IMR-90 (cell line): ENCODE results near the gene GFRA3. TPM values are rescaled to one million over a fixed set of nuclear protein-coding genes. Genes with fewer than 3 reads are reported as not detected.

Source experiments
- ATAC-seq: fragments of 200-7000 bp; cut with Tn5 transposase; 2 replicates; pipeline ENCODE4 v1.9.1; 2020; ENCODE audit warnings: low read depth, mild to moderate bottlenecking, moderate library complexity
- BruUV-seq: library from RNA; stranded (reverse); fragments of 400-500 nt; replicated peaks from 2 replicates; lab custom pipeline; 2021; lab: Mats Ljungman, UMichigan
- CTCF ChIA-PET: fragments of 300-600 bp; formaldehyde crosslinking; extraction: SDS; loops from one replicate; lab custom pipeline; 2021; ENCODE audit warnings: antibody characterized with exemption; lab: Yijun Ruan, JAX
- POLR2A ChIA-PET: fragments of 300-600 bp; sonication (Branson Sonifier 250); formaldehyde crosslinking; loops from one replicate; lab custom pipeline; 2022; ENCODE audit warnings: antibody characterized with exemption; ENCODE audit not compliant: unreplicated experiment; lab: Charles Lee
- DNase-seq: peaks from one replicate; pipeline ENCODE4 v3.0.0; 2013
- H2AFZ ChIP-seq: replicated peaks from 2 replicates; pipeline ENCODE3; 2013; ENCODE audit warnings: low read length, mild to moderate bottlenecking; ENCODE audit not compliant: poor library complexity
- H2AK5ac ChIP-seq: 2 replicates; pipeline ENCODE4 v1.6.1; 2013; ENCODE audit warnings: low read depth, low read length, inconsistent platforms
- H2AK9ac ChIP-seq: replicated peaks from 2 replicates; pipeline ENCODE3; 2013; ENCODE audit warnings: mild to moderate bottlenecking, low read depth, low read length, moderate library complexity; ENCODE audit not compliant: poor library complexity
- H2BK120ac ChIP-seq: 2 replicates; pipeline ENCODE4 v1.6.1; 2013; ENCODE audit warnings: low read depth, low read length, inconsistent platforms
- H2BK15ac ChIP-seq: 3 replicates; pipeline ENCODE4 v1.6.1; 2013; ENCODE audit warnings: low read depth, low read length, inconsistent platforms
- H2BK20ac ChIP-seq: 2 replicates; pipeline ENCODE4 v1.6.1; 2013; ENCODE audit warnings: low read depth, mild to moderate bottlenecking, inconsistent platforms, low read length, moderate library complexity
- H2BK5ac ChIP-seq: 2 replicates; pipeline ENCODE4 v1.6.1; 2013; ENCODE audit warnings: mild to moderate bottlenecking, low read depth, low read length, inconsistent platforms; ENCODE audit not compliant: poor library complexity, severe bottlenecking
- H3K14ac ChIP-seq: replicated peaks from 2 replicates; pipeline ENCODE4 v1.6.1; 2013; ENCODE audit warnings: low read depth, low read length, inconsistent platforms
- H3K18ac ChIP-seq: 2 replicates; pipeline ENCODE4 v1.6.1; 2013; ENCODE audit warnings: low read depth, low read length, control low read depth
- H3K23ac ChIP-seq: 2 replicates; pipeline ENCODE4 v1.6.1; 2013; ENCODE audit warnings: low read depth, low read length, inconsistent platforms
- H3K27ac ChIP-seq: 2 replicates; pipeline ENCODE4 v1.5.1; 2013; ENCODE audit warnings: mild to moderate bottlenecking, control low read depth, low read length; ENCODE audit not compliant: insufficient read depth
- H3K27me3 ChIP-seq: 2 replicates; pipeline ENCODE4 v1.6.1; 2013; ENCODE audit warnings: low read length; ENCODE audit not compliant: control insufficient read depth, insufficient read depth
- H3K36me3 ChIP-seq: 2 replicates; pipeline ENCODE4 v1.6.1; 2013; ENCODE audit warnings: low read length, mixed read lengths; ENCODE audit not compliant: control insufficient read depth, insufficient read depth
- H3K4ac ChIP-seq: 2 replicates; pipeline ENCODE4 v1.6.1; 2013; ENCODE audit warnings: low read depth, low read length, inconsistent platforms
- H3K4me1 ChIP-seq: 2 replicates; pipeline ENCODE4 v1.6.1; 2013; ENCODE audit warnings: low read length, mixed read lengths; ENCODE audit not compliant: control insufficient read depth, insufficient read depth
- H3K4me2 ChIP-seq: 2 replicates; pipeline ENCODE4 v1.6.1; 2013; ENCODE audit warnings: low read depth, mild to moderate bottlenecking, control low read depth, low read length, moderate library complexity
- H3K4me3 ChIP-seq: 2 replicates; pipeline ENCODE4 v1.5.1; 2013; ENCODE audit warnings: low read depth, mild to moderate bottlenecking, control low read depth, low read length, moderate library complexity; ENCODE audit not compliant: insufficient read depth
- H3K56ac ChIP-seq: 2 replicates; pipeline ENCODE4 v1.6.1; 2013; ENCODE audit warnings: low read length, inconsistent platforms; ENCODE audit not compliant: insufficient read depth; ENCODE audit errors: extremely low read depth
- H3K79me1 ChIP-seq, 2 experiments: 2 replicates each; pipeline ENCODE4 v1.6.1; 2013; ENCODE audit warnings: low read length in 2 of 2, inconsistent platforms in 1 of 2, low read depth in 1 of 2
- H3K9ac ChIP-seq: 2 replicates; pipeline ENCODE4 v1.6.1; 2013; ENCODE audit warnings: low read depth, low read length, control low read depth
- H3K9me1 ChIP-seq: 2 replicates; pipeline ENCODE4 v1.6.1; 2013; ENCODE audit warnings: low read length, inconsistent platforms; ENCODE audit not compliant: insufficient read depth
- H3K9me3 ChIP-seq: 2 replicates; pipeline ENCODE4 v1.6.1; 2013; ENCODE audit warnings: low read length; ENCODE audit not compliant: control insufficient read depth, insufficient read depth
- H4K20me1 ChIP-seq: 2 replicates; pipeline ENCODE4 v1.6.1; 2013; ENCODE audit warnings: low read length, inconsistent platforms; ENCODE audit not compliant: insufficient read depth
- H4K5ac ChIP-seq: 2 replicates; pipeline ENCODE4 v1.6.1; 2013; ENCODE audit warnings: mild to moderate bottlenecking, low read depth, low read length, control low read depth
- H4K8ac ChIP-seq, 2 experiments: 2 replicates each; pipeline ENCODE4 v1.6.1; 2013; ENCODE audit warnings: low read depth in 2 of 2, low read length in 2 of 2, control low read depth in 1 of 2, inconsistent platforms in 1 of 2
- H4K91ac ChIP-seq: 2 replicates; pipeline ENCODE4 v1.6.1; 2013; ENCODE audit warnings: low read depth, low read length, inconsistent platforms; ENCODE audit not compliant: insufficient read depth
- FOS ChIP-seq: fragments of 150-350 bp; IDR thresholded peaks from 2 replicates; pipeline ENCODE4 v1.6.1; 2016; ENCODE audit warnings: low read depth, low read length
- RFX5 ChIP-seq: IDR thresholded peaks from 2 replicates; pipeline ENCODE4 v1.8.0; 2012; ENCODE audit warnings: low read depth, mild to moderate bottlenecking, low read length, moderate library complexity
- SMC3 ChIP-seq: fragments of 150-350 bp; IDR thresholded peaks from 2 replicates; pipeline ENCODE4 v1.6.1; 2016; ENCODE audit warnings: low read depth, mild to moderate bottlenecking, antibody characterized with exemption, low read length, moderate library complexity
- WGBS, 2 experiments: methylation state at CpG; one replicate each; pipeline versions ENCODE4 v1.1.5 to v1.1.7; 2013; ENCODE audit warnings: missing lambda C conversion rate in 2 of 2; ENCODE audit not compliant: insufficient read length in 1 of 2; ENCODE audit errors: extremely low coverage in 2 of 2; 5-methylcytosine and 5-hydroxymethylcytosine counted together
- dilution Hi-C: fragments of 300-500 bp; cut with HindIII; formaldehyde crosslinking; loops from one replicate; pipeline ENCODE4 v1.14.3; 2018; ENCODE audit warnings: low sequenced_read_pairs; ENCODE audit not compliant: unreplicated experiment
- in situ Hi-C: fragments of 300-500 bp; cut with MboI; formaldehyde crosslinking; loops from 3 replicates; pipeline ENCODE4 v1.14.3; 2019; ENCODE audit warnings: low sequenced_read_pairs, inconsistent platforms, mixed read lengths
- intact Hi-C: fragments of 100-400 bp; cut with micrococcal nuclease; formaldehyde crosslinking; loops from 2 replicates; pipeline ENCODE4 v1.10.0; 2022
- polyA plus RNA-seq, 3 experiments: library from polyadenylated mRNA; depleted of rRNA; stranded (reverse); fragments of >200 nt; gene quantifications; 2 replicates each; pipeline ENCODE4 v1.2.3, GENCODE V29; 2012; ENCODE audit warnings: low replicate concordance in 1 of 3
- total RNA-seq: library from RNA; depleted of rRNA; stranded (reverse); fragments of >200 nt; gene quantifications from 2 replicates; pipeline ENCODE4 v1.2.3, GENCODE V29; 2012
- TF ChIP-seq, protein P1 (sequence below): fragments of 150-350 bp; IDR thresholded peaks from 2 replicates; pipeline ENCODE4 v1.6.1; 2016; ENCODE audit warnings: low read depth, mild to moderate bottlenecking, low read length, moderate library complexity, borderline replicate concordance
- TF ChIP-seq, protein P2 (sequence below): conservative IDR thresholded peaks from 2 replicates; pipeline ENCODE4 v1.5.1; 2012; ENCODE audit warnings: mild to moderate bottlenecking, low read depth, low read length, improper control_type of control experiment

The GFRA3 gene
- total and polyA plus RNA-seq, 2 of the 4 experiments (the other 2 are of a cell fraction), result not detected

DNA sequence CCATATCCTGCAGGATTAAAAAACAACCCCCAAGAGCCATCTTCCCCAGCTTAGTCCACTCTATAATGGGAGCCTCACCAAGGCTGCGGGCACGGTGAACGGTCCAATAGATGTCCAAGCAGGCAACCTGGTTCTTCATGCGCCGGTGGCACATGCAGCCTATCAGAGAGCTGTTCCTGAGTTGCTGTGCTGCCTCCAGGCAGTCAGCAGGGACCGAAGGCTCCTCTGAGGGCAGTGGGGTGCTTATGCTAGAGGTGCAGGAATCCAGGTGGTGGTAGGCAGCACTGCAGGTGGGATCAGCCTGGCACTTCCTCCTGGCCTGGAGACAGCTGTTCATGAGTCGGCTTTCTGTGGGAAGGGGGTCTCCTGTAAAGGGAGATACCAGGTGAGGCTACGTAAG is 10.2 kb downstream of the GFRA3 start:
- no peak overlapping the region for H3K4me3 ChIP-seq
- H2AFZ ChIP-seq, result no peak overlapping the region
- peaks cover 19% of the 10 kb centered on the region for H3K27me3 ChIP-seq
- in situ Hi-C loops (no loop called here), dilution Hi-C loops (no loop called here), intact Hi-C loops (no loop called here)
- H2BK15ac ChIP-seq, result no peak overlapping the region
- no peak overlapping the region for H3K56ac ChIP-seq
- H2BK120ac ChIP-seq, result no peak overlapping the region
- no peaks in the 10 kb centered on the region for H3K9me1 ChIP-seq
- H3K4me1 ChIP-seq, result no peaks in the 10 kb centered on the region
- no peak for DNase-seq
- no peak overlapping the region for H2BK5ac ChIP-seq
- no peaks in the 10 kb centered on the region for H3K36me3 ChIP-seq
- no peak overlapping the region for H3K27ac ChIP-seq
- H4K20me1 ChIP-seq, result no peaks in the 10 kb centered on the region
- H2AK9ac ChIP-seq, result no peak overlapping the region
- POLR2A ChIA-PET, result no interaction called here
- TF ChIP-seq, protein P1, sequence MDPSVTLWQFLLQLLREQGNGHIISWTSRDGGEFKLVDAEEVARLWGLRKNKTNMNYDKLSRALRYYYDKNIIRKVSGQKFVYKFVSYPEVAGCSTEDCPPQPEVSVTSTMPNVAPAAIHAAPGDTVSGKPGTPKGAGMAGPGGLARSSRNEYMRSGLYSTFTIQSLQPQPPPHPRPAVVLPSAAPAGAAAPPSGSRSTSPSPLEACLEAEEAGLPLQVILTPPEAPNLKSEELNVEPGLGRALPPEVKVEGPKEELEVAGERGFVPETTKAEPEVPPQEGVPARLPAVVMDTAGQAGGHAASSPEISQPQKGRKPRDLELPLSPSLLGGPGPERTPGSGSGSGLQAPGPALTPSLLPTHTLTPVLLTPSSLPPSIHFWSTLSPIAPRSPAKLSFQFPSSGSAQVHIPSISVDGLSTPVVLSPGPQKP, result no peak
- no peak for TF ChIP-seq SMC3
- TF ChIP-seq, protein P2, sequence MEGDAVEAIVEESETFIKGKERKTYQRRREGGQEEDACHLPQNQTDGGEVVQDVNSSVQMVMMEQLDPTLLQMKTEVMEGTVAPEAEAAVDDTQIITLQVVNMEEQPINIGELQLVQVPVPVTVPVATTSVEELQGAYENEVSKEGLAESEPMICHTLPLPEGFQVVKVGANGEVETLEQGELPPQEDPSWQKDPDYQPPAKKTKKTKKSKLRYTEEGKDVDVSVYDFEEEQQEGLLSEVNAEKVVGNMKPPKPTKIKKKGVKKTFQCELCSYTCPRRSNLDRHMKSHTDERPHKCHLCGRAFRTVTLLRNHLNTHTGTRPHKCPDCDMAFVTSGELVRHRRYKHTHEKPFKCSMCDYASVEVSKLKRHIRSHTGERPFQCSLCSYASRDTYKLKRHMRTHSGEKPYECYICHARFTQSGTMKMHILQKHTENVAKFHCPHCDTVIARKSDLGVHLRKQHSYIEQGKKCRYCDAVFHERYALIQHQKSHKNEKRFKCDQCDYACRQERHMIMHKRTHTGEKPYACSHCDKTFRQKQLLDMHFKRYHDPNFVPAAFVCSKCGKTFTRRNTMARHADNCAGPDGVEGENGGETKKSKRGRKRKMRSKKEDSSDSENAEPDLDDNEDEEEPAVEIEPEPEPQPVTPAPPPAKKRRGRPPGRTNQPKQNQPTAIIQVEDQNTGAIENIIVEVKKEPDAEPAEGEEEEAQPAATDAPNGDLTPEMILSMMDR, result no peak
- no peak for TF ChIP-seq FOS
- no peak for TF ChIP-seq RFX5
- 77% methylated on average over 6 of the region's 8 CpGs; no CpG with 5 or more reads in 1 of the 2 experiments for WGBS, 2 experiments
- CTCF ChIA-PET, result interaction anchor here (0.7 kb wide), 1 partner anchor 18 kb away, joined by 3 read pairs; no protein-coding TSS in a partner anchor
- no peak overlapping the region for H3K18ac ChIP-seq
- no peak overlapping the region for H4K91ac ChIP-seq
- ATAC-seq, result no peak
- no TSS peak for BruUV-seq
- H3K23ac ChIP-seq, result no peak overlapping the region
- H4K8ac ChIP-seq, result no peak overlapping the region
- H4K5ac ChIP-seq, result no peak overlapping the region
- no peak overlapping the region for H3K4me2 ChIP-seq
- H3K14ac ChIP-seq, result no peak overlapping the region
- no peak overlapping the region for H2BK20ac ChIP-seq
- H3K79me1 ChIP-seq, result no peaks in the 10 kb centered on the region
- no peaks in the 10 kb centered on the region for H3K9me3 ChIP-seq
- H2AK5ac ChIP-seq, result no peak overlapping the region
- no peak overlapping the region for H3K9ac ChIP-seq
- no peak overlapping the region for H3K4ac ChIP-seq
